GM21381 (cell line): ENCODE data around the gene WSCD2.

Experiments used
- ATAC-seq: cut with Tn5 transposase; IDR thresholded peaks from one replicate; pipeline ENCODE4 v1.9.1; 2021; ENCODE audit warnings: mild to moderate bottlenecking, moderate library complexity; ENCODE audit not compliant: unreplicated experiment

WSCD2 gene

DNA sequence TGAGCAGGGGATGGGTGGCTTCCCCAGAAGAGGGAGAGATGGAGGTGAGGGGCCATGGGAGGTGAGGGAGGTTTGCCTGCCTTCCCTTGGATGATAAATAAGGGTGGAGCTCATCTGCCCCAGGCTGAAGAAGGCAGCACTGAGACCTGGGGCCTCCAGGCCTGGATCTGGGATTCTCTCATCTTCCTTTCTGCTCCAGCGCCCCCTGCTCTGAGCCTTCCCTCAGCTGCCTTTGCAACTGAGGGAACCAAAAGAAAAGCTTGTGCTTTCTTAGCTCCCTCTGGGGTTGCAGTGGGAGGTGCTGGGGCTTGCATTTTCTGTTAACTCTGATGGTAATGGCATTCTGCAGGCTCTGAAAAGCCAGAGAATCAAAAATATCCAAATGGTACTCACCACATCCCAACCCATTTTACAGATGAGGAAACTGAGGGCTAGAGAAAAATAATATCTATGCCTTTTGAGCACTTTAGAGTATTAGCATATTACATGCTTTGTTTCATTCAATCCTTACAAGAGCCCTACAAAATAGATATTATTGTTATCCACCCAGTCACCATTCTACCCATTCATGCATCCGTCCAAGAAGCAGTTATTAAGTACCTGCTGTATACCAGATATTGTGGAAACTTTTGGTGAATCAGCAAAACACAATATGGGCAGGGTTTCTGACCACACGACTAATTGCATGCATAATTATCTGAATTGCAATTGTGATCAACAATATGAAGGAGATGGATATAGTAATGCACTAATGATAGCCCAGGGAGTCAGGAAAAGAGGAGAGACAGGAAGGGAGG, 102.2 kb downstream of the WSCD2 start:
- ATAC-seq = no peak

DNA sequence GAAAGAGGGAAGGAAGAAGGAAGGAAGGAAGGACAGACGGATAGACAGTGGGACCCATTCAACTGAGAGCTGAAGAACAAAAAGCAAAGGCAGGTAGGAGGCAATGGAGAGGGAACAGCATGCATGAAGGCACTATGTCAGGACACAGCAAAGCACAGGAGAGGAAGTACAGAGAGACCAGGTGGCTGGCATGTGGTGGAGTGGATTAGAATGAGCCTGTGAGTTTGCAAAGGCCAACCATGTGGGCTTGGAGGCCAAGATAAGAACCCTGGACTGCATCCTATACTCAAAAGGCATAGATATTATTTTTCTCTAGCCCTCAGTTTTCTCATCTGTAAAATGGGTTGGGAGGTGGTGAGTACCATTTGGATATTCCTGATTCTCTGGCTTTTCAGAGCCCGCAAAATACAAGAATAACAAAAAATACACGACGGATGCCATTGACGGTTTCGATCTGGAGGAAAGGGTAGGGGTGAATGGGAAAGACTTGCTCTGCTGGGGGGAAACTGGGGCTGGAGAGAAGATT, 102.9 kb downstream of the WSCD2 start:
- ATAC-seq = no peak

DNA sequence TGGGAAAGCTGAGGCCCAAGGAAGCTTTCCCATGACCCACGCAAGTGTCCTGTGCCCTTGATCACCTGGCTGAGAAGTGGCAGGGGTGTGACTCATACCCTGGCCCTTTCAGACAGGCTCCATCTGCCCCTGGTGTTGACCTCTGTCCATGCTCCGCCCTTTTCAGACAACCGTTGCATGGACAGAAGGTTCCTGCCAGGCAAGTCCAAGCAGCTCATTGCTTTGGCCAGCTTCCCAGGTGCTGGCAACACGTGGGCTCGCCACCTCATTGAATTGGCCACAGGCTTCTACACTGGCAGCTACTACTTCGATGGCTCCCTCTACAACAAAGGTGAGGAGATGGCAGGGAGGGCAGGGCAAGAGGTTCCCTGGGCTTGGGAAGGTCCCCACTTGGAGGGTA, 103.5 kb downstream of the WSCD2 start:
- ATAC-seq = no peak

DNA sequence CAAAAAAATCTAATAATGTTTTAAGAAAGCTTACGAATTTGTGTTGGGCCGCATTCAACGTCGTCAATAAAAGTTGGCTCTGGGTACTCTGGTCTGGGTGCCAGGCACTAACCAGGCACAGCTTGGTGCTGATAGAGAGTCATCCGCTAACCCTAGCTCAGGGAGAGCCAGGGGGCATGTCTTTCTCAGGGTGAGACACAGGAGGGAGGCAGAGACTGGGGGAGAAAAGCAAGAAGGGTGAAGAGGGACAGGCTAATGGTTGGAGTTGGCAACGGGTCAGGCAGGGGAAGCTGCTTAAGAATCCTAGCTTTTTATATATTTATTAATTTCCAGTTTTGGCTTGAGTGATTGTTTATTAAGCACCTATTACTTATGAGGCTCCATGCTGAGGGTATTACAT, 105.1 kb downstream of the WSCD2 start:
- no peak for ATAC-seq

DNA sequence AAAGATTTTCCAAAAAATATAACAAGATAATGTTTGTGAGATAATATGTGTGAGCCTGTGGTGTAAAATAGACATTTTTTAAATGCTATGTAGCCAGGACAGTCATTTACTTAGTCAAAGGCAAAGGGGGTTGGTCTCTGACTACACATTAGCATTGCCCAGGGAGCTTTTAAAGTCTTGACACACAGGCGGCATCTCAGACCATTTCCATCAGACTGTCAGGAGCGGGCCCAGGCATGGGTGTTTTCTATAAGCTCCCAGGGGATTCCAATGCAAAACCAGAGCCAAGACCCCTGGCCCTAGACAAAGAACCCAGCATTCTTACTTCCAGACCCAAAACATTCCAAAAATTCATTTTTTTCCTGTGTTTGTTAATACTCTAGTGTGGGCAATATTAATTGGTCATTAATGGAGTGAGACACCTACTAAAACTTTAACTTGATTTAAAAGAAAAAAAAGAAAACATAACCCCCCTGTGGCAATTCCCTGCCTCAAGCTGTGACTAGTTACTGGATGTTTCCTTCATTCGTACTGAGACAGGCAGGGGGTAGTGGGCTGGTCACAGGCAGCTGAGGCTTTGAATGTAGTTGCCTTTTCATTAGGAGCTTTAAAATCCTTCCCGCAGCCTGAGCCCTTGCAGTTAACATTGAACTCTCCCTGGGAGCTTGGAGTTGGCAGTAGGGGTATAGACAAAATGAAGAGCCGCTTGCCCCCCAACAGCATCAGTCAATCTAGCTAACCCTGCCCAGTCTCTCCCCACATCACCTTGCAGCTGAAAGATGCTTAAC, 106.3 kb downstream of the WSCD2 start:
- ATAC-seq = no peak

DNA sequence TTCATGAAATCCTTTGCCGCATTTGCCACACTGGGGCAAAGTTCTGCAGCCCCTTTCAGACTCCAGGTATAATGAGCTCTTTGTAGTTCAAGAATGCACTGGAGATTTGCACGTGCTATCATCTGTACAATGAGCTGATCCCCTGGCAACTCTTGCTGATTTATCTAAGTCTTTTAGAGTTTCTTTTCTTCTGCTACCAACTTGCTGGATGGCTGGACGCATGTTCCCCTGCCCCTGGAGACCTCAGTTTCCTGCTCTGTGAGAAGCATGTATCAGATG, 106.8 kb downstream of the WSCD2 start:
- ATAC-seq = no peak

DNA sequence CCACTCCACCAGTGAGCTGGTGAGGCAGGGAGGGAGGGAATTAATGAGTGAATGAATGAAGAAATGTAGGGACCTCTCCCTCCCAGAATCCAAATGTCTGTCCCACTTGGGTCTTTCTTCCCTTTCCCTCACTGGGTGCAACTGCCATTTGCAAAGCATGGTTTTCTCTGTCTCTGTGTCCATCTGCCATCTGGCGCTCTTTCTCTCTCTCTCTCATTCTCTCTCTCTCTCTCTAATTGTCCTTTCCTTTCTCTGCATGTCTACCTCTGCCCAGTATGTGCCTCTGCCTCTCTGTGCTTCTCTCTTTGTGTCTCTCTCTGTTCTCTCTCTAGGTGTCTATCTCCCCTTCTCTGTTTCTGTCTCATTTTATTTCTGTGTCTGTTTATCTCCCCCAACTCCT, 107.3 kb downstream of the WSCD2 start:
- no peak for ATAC-seq

DNA sequence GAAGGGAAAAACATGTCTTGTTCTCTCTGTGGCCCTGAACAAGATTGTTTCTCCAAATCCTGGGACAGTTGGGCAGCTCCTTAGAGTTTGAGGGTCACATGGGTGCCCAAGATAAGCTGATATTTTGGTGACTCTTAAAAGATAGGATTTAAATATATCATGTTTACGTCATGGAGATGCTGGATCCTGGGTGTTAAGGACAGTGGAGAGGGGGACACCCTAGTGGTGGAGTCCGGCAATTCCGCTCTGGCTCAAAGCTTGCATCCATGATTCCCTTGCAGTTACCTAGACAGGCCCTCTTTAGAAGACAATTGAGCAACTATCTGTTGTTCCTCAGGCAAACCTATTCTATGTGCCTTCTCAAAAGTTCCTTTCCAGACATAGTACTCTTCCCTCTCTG, 108.2 kb downstream of the WSCD2 start:
- ATAC-seq = no peak

DNA sequence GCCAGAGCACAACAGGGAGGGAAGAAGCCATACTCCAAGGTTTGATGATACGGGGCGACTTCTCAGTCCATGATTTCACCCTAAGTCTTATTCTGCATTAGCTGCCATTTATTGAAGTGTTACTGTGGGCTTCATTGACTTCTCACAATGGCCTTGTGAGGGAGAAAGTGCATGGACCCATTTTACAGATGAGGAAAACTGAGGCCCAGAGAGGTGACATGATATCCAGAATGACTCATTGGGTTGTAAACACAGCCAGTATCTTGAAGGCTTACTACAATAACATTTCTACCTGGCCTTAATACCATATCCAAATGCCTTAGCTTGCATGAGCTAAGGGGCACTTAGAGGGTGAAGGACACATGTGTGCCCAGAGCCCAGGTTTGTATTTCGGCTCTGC, 109.4 kb downstream of the WSCD2 start:
- ATAC-seq = no peak

DNA sequence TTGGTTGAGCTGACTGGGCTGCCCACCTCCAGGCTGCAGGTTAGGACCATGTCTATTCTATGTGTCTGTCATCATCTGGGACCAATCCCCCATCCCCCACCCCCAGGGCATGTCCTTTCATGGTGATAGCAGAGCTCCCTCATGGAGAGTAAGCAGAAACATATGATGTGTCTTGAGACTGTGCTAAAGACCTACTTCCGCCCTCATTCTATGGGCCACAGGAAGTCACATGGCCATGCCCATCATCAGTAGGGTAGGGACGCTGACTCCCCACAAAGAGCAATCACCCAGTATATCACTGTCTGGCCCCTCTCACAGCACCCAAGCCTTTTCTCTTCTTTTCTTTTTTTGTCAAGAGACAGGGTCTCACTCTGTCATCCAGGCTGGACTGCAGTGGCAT, 110.3 kb downstream of the WSCD2 start:
- ATAC-seq = no peak

DNA sequence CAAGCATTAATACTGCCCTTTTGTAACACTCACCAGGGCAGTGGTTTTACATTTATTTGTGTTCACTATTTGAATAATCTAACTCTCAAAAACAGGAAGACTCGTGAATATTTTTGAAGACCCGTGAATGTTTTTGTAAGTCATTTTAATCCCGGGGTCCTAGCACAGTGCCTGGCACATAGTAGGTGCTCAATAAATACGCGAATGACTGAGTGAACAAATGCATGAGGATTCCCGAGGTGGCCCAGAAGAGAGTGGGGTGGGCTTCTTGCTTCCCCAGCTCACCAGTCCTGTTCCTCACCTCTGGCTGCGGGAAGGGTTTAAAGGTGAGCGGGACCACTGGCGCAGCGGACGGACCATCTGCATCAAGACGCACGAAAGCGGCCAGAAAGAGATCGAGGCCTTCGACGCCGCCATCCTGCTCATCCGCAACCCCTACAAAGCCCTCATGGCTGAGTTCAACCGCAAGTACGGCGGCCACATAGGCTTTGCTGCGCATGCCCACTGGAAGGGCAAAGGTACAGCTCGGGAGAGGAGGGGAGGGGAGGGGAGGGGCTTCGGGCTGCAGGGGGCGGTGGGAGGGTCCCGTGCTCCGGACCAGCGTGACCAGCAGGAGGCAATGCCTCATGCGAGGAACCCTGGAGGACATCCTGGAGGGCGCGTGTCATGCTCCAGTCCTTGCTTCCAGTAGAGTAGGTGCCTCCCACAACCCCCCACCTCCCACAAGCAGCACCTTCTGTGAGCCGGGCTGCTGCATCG, 111.1 kb downstream of the WSCD2 start:
- no peak for ATAC-seq

DNA sequence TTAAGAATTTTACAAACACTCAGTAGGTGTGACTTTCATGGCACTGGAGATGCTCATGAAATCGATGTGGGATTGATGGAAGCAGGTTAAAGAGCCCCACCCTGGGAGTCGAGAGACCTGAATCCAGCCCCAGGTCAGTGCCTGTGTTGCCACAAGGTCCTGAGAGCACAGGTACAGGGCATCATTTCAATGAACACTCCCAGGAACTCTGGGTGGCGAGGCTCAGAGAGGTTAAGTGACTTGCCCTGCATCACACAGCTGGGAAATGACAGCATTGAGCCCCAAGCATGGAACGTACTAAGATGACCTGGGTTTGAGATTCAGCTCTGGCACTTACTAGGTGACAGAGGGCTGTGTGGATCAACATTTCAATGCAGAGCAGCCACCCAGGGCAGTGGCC, 111.8 kb downstream of the WSCD2 start:
- ATAC-seq = no peak

DNA sequence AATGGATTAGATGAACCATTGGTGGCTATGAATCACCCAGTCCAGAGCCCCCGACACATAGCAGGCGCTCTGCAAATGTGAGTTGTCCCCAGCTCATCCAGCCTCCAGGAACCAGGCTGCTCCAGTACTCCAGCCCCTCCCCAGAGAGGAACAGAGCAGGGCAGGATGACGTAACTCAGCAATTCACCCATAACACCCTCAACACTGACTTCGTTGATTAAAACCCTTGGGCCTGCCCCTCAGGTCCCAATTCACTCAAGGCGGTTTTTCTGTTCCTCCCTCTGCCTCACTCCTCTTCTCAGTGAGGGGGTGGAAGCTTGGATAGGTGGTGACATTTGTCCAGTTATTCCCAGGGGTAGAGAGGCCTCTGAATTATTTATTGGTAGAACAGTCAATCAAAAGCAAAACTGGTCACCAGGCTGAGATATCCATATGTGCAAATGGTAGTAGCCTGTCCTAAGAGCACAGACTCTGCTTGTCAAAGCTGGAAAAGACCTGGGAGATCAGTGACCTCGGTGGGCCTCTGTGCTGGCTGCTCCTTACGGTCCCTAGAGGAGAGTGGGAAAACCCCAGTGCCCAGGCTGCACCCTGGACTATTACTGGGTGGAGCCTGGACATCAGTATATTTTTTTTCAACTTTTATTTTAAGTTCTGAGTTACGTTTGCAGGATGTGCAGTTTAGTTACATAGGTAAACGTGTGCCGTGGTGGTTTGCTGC, 113.1 kb downstream of the WSCD2 start:
- no peak for ATAC-seq

DNA sequence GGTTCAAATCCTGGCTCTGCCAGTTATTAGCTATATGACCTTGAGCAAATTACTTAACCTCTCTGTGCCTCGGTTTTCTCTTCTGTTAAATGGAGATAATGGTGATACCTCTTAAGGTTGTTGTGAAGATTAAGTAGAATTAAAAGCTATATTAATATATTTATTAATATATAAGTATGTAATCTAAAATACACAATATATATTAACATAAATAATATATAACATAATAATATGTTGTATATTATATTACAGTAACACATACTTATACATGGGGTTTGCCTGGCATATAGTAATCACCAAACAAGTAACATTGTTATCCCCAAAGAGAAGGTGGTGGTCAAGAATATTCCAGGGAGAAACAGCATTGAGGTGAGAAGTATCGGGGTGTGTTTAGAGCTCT, 118.0 kb downstream of the WSCD2 start:
- ATAC-seq = no peak

DNA sequence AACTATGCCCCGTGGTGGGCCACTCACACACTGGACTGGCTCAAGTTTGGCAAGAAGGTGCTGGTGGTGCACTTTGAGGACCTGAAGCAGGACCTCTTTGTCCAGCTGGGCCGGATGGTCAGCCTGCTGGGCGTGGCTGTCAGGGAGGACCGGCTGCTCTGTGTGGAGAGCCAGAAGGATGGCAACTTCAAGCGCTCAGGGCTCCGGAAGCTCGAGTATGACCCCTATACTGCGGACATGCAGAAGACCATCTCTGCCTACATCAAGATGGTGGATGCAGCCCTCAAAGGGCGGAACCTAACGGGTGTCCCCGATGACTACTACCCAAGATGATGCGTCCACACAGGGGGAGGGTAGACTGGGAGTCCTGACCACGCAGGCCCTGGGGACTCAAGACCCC, 118.9 kb downstream of the WSCD2 start:
- no peak for ATAC-seq

DNA sequence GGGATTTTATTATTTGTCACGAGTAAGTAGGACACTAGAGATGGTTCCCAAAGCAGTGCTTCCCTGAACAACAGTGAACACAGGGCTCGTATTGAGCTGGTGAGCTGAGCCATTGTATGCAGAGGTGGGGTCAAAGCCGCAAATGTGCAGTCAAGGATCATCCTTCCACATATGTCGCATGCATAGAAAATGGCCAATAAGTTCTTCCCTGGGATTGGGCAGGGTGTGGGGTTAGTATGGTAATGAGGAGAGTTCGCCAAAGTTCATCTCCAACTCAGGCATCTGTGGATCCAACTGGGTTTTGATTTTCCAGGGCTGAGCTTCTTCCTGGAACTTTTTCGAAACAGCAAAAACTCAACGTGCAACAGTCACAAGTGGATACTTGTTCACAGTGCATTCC, 123.4 kb downstream of the WSCD2 start:
- ATAC-seq = no peak

DNA sequence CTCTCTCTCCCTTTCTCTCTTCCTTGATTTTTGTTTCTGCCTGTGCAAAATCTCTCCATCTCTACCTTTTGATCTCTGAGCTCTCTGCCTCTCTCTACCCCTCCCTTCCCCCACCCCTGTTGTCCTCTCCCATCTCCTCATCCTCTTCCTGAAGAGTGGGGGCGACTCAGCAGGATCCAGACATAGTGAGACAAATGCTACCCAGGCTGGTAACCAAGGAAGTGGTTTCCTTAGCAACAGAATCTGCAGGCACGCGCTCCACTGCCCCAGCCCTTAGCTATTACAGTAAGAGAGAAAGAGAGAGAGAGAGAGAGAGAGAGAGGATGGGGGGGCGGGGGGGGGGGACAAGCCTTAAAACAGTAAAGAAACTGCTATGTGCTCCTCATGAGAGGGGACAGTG, 124.5 kb downstream of the WSCD2 start:
- no peak for ATAC-seq

DNA sequence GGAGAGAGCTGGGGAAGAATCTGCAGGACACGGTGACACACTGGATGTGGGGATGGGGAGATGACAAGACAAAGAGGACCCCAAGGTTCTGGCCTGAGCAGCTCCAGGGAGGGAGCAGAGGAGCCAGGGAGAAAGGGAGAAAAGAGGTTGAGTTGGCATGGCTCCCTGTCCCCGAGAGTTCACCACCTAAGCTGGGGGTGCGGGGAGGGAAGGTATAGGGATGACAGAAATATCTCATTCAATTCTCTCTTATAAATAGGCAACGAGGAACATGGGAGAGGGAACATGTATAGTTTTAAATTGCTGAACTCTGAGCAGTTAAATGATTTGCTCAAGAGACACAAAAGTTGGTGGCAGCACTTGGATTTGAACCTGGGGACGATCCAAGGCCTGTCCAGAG, 124.9 kb downstream of the WSCD2 start:
- ATAC-seq = no peak

DNA sequence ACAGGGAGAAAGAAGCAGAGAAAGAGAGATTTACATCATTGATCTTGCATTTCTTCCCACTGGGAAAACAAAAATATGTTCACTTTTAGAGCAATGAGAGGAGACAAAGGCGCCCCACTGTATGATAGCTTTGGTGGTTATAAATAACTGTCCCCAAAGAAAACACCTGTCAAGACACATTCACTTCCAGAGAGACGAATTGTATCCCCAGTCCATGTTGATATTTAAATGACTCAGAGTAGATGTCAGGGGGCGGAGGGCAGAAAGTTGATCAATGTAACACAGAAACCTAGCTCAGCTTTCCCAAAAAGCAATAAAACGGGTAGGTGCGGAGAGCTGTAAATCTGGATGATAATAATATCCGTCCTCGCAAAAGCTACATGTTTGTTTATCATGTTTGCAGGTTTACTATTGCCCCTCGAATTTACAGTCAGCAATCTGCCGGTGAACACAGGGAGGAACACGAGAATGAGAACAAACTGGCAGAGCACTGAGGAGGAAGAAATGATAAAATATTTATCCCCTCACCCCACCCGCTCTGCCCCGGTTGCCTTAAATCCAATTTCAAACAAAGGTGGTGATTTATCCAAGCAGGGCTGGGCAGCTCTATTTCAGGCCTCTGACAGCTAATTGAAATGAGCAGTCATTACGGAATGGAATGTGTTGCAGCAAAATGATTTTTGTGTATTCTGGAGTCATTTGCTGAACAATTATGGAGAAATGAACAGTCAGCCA, 125.6 kb downstream of the WSCD2 start:
- ATAC-seq = no peak

DNA sequence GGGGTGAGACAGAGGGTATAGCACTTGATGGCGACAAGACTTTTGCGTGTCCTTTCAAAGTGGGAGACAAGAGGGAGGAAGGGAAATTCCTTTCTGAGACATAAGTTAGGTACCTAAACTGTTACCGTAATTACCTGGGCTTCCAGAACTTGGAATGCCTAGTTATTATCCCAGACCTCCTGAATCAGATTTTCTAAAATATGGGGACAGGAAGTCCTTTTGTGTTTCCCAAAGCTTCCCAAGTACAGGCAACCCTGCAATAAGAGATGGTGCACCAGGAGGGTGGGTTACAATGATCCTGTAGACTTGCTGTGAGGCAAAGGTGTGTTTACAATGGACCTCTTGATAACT, 126.1 kb downstream of the WSCD2 start:
- no peak for ATAC-seq

DNA sequence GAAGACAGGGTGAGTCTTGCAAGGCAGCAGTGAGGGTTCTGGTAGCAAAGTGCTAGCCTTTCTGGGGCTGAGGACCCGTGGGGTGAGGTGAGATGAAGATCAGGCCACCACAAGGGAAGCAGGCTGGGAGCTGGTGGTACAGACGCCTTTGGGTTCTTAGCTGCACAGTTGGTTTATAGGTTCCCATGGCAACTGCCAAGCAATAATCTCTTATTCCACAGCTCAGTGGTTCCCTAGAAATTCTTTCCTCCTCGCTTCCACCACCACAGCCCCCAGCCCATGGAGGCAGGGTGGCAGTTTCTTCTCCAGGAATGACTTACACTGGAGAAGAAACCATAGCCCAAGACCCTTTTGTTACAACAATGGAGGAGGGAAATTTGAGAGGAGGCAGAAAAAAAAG, 127.9 kb downstream of the WSCD2 start:
- ATAC-seq = no peak
